CMK (cell line): Measurements from ENCODE around the gene KRT81.
"Not testable (repeated sequence)": the region's sequence is repeated elsewhere in the genome, so short reads cannot be mapped to it uniquely, and the experiment has no call there.

Source experiments
- DNase-seq: peaks from one replicate; pipeline ENCODE4 v3.0.0-alpha.2; 2010; ENCODE audit warnings: low read depth

KRT81 gene

DNA sequence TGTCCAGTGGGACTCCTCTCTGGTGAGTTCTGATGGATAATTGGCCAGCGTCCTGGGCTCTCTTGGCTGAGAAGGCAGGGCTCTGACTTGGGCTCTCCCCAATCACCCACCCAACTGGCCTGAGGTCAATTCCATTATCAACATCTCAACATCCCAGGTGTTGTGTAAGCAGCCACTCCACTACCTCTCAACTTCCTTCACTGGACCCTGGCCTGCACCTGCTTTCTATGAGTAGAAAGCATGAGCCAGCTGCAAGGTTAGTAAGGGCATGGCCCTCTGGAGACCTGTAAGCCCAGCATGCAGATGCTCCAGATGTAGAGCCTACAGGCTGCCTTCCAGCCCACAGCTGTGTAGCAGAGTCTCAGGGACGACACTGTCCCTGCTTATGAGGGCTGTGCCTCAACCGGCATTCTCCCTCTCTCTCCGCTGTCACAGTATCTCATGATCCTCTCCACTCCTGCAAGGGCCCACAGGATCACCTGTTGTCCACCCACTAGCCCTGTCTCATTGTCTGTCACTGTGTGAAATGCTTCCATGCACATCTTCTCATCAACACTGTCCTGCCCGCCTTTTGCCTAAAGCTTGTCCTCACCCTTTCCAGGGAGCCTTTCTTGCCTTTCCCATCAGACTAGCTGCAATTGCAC, 5.4 kb upstream of the KRT81 start:
- DNase-seq: no peak

DNA sequence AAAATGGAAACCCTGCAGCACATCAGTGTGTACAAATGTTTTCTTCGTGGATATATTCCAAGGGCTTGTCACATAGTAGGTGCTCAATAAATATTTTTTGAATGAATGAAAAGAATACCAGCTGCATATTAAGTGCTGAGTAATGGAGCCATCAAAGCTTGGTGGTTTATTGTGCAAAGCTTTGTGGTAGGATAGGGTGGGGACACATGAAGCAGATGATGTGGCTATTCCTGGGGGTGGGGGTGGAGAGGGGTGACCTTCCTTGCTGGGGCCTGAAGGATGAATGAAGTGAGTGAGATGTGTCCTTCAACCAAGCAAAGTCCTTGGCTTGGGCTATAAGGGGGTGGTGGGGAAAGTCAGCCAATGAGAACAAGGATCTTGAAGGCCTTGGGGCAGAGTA, 4.3 kb upstream of the KRT81 start:
- DNase-seq: no peak

DNA sequence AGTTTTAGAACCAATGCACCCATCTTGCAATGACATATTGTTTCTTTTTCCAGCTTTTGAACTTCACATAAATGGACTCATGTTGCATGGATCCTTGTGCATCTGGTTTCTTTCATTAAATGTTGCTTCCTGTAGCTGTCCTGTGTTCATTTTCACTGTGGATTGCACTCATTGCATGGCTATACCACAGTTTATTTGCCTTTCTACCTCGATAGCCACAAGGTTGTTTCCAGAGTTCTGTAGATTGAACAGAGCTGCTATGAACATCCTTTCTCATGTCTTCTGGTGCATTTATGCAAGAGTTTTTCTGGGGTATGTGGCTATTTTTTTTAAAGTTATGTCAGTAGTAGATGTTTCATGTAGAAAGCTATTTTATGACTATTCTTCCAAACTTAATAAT, 3.5 kb upstream of the KRT81 start:
- no peak for DNase-seq

DNA sequence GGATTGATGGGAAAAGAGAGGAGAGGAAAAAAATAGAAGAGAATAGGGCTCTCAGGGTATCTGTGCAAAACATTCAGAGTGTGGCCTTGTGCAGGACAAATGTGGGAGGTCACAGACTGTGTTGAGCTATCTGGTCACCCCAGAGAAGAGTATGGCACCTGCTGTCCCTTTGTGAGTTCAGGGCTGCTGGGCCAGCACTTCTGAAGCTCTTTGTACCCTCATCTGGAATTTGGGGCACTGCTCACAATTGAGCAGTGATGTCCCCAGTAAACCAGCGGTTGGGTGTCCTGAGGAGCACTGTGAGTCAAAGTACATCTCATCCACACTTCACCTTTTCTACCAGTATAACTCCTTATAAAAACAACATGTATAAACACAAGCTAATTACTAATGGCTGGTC, 2.6 kb upstream of the KRT81 start:
- no peak for DNase-seq

DNA sequence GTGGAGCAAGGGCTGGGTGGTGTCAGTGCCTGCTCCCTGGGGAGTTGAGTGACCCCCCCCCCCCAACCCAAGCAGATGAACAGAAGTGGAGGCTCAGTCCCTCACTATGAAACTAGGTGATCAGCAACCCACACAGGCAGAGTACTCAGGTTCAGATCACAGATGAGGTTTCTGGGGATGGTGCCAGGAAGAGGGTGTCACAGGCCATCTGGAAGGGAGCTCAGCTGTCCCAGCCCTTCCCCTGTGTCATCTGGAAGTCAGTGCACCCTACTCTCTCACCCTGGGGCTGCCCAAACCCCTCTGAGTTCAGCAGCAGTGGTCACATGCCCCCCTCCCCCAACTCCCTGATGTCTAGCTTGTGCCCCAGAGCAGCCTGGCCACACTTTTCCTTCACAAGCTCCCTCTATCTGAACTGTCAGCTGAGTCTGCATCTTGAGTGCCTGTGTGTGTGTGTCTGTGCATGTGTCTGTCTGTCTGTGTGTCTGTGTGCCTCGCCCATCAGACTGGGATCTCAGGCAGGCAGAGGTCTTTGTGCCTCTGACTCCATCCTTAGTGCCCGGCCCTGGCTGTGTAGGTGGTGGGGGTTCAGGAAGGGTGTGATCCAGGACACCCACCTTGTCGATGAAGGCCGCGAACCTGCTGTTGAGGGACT, 725 bp downstream of the KRT81 start:
- not testable (repeated sequence) for DNase-seq

DNA sequence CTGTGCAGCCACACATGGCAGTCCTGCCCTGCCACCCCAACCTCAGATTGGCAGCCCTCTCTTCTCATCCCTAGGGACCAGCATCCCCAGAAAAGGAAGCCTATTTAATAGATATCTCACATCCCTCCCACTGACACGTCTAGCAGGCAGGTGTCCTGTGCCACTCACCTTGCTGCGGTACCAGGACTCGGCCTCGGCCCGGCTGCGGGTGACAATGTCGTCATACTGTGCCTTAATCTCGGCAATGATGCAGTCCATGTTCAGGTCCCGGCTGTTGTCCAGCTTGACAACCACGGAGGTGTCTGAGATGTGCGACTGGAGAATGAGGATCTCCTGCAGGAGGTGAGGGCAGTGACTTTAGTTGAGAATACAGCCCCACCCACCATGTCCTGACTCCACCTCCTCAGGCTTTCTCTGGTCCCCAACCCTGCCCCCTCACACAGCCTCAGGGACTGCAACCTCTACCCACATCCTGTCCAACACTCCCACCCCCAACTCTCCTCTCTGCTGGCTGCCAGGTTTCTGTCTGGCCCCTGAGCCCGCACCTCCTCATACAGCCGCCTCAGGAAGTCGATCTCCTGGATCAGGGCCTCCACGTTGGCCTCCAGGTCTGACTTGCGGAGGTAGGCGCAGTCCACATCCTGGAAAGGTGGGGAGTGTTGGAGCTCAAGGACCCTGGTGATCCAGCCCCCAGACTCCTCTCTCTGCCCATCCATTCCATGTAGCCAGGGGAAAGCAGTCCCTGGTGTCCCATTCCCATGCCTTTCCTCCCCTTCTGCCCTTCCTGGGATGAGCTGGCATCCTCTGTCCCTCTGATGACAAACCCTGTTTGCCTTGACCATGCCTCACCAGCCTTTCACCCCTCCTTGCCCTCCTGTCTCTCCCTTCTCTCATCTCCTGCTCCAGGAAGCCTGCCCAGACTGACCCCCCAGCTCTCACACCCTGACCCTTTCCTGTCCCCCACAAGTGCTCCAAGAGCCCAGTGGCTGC, 3.2 kb downstream of the KRT81 start:
- DNase-seq: peak; percentile 8

DNA sequence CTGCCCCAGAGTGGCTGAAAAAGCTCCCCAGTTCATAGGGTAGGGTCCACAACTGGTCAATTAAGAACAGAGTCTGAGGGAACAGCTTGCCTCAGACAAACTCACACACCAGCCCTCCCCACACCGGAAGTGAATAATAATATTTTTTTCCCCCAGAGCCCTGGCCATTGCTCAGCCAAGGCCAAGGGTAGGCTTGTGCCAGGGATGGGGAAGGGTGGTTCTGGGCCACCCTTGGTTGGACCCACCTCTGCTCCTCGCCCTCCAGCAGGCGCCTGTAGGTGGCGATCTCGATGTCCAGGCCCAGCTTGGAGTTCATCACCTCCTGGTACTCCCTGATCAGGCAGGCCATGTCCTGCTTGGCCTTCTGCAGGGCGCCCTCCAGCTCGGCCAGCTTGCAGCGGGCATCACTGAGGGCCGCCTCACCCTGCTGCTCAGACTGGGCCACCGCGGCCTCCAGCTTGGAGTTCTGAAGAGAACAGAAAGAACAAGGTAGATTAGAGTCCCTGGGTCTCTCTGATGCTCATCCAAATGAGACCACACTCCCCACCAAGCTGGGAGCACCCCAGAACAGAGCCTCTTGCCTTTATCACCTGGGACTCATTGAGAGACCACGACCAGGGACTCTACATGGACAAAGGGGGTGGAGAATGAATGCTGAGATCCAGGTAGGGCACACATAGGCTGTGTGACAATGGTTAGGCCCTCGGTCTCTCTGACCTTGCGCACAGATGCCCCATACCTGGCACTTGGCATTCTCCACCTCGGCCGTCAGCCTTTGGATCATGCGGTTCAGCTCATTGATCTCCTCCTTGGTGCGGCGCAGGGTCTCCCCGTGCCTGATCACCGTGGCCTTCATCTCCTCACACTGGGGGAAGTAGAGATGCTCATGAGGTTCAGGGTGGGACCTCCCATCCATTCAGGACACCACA, 4.2 kb downstream of the KRT81 start:
- not testable (repeated sequence) for DNase-seq

DNA sequence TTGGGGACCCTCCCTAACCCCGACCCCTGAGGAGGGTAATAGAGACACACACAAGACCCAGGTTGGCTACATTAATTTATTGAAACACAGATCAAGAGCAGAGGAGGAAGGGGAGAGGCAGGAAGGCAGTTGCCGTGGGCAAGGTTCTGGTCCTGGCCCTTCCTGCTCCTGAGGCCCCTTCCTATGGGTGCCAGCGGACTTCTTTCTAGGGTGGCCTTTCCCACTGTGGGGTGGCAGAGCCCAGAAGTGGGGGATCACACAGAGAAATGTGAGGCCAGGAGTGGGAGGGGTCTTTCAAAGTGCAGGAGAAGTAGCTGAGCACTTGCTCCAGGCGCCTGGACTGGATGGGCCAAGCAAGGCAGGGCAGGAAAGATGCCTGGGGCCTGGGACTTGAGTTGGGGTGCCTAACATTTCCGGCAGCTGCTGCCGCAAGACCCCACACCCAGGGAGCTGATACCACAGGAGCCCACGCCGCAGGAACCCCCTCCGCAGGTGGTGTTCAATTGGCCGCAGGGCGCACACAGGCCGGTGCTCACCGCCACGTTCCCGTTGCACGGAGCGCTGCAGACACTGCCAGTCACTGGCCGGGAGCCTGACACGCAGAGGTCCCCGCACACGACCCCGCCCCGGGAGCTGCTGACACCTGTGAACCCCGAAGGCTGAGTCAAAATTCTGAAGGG, 5.3 kb downstream of the KRT81 start:
- DNase-seq: no peak

DNA sequence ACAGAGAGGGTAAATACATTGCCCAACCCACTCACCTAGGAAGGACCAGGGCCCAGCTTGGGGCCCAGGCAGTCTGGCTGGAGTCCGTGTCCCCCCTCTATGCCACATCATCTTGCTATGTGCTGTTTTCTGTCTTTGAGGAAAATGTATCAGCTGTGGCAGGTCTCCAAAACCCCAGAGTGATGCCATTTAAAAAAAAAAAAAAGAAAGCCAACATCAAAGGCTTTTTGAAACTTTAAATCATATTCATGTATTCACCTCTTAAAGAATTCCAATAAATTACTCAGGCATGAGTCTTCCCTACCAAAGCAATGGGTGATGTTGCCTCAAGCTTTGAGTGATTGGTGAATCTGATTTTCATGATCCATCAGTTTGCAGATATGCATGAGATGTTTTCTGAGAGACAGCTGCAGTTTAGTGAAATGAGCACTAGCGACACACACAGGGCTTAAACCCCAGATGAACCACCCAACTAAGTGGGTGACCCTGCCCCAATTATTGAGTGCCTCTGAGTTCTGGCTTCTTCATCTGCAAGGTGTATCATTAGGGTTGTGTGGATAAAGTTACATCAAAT, 6.1 kb downstream of the KRT81 start:
- no peak for DNase-seq

DNA sequence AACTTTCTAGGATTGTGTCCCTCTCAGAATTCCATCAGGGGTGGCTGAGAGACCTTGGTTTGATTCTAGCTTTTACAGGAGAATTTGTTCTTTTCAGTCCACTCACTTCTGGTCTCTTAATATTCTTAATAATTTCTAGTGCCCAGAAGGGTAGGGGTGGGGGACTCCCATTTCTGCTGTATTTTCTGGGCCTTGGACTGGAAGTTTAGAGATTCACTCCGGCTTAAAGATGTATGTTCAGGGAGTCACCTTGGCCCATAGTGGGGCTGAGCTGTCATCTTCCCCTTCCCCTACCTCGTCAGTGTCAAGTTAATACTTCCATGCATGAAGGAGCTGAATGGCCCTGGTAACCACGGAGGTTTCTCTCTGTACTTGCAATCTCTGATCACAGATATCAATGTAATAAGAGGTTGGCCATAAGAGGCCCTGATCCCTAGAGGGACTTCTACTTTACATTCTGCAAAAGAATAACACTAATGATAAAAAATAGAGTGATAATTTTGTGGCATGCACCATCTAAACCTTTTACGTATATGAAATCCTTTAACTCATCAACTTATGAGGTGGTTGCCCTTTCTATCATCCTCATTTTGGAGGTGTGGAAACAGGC, 6.7 kb downstream of the KRT81 start:
- no peak for DNase-seq

DNA sequence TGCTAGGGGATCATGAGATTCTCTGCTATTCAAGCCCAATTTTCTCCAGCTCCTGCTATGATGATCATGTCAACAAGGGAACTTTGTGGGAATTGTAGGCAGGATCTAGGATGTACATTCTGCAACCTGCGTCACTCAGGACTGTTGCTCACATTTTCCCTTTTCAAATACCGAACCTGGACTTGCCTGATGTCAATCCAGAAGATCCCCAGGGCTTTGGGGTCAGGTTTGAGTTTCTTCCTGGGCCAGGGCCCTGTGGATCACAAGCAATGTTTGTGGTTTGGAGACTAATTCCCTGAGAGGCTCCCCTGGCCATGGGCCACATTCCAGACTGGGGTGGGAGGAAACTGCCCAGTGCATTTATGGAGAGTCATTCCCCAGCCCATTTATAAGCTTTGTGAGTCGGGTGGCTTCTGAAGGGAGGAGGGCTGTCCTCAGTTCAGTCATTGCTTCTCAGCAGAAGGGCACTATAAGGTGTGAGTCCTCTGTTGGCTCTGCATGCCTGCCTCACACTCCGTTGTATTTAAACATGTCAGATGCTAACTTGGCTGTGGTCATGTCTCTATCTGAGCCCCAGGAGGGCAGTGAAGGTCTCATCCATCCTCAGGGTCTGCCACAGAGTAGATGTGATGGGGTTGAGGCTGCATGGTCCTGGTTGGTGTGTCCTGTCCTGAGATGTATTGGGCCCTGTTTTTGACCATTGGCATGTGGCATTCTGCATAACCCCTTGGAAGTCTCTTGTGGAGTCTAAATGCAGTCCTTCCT, 10.4 kb downstream of the KRT81 start:
- no peak for DNase-seq

DNA sequence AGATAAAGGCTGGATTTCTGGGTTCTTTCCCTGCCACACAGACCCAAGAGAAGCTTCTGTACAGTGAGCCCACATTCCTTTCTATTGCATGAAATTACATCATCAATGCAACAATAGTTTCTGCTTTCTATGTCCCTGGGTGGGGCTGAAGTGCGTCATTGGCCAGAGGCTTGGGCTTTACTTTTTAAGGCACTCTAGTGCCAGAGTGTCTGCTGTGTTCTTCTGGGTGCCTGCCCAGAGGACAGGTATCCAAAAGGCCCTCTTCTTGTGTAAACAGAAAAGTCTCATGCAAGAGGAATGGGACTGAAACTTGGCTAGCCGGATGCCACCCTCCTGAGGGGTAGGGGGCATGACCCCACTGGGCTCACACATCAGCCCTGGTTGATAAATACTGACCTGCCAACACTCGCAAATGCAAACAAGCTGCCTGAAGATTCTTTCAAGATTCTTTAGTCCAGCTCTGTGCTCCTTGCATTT, 11.0 kb downstream of the KRT81 start:
- no peak for DNase-seq

DNA sequence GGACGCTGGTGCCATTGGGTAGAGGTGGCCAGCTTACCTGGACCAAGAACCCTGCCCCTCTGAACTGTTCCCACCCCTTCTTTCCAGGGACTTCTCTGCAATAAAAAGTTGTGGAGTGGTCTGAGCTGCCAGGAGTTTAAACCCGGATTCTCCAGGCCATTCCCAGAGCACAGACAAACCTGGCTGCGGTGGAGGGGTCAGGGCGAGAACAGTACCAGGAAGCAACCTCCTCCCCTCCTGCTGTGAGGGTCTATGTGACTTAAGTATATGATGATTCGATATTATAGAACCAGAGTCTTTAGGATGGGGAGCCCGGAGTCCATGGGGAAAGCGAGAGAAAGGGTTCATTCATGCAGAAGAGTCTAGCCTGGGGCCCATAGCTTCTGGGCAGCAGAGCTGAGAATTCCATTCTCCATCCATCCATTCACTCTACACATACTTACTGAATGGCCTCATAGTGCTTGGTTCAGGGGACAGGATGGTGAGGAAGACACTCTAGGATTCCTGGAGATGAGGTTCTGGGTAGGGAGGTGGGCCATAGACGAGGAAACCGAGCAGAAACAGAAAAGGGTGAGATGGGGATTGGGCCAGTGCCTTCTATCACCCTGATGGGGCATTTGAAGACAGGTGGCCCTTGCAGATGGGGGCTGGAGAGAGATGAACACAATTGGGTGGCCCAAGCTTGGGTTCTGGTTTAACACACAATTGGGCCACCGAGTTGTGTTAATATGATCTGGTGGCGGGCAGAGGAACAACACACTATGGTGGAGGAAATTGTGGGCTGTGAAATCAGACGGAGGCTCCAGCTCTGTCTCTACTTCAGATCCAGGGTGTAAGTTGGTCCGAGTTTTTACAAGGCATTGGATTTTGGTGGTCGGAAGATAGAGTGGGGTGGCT, 11.7 kb downstream of the KRT81 start:
- no peak for DNase-seq

DNA sequence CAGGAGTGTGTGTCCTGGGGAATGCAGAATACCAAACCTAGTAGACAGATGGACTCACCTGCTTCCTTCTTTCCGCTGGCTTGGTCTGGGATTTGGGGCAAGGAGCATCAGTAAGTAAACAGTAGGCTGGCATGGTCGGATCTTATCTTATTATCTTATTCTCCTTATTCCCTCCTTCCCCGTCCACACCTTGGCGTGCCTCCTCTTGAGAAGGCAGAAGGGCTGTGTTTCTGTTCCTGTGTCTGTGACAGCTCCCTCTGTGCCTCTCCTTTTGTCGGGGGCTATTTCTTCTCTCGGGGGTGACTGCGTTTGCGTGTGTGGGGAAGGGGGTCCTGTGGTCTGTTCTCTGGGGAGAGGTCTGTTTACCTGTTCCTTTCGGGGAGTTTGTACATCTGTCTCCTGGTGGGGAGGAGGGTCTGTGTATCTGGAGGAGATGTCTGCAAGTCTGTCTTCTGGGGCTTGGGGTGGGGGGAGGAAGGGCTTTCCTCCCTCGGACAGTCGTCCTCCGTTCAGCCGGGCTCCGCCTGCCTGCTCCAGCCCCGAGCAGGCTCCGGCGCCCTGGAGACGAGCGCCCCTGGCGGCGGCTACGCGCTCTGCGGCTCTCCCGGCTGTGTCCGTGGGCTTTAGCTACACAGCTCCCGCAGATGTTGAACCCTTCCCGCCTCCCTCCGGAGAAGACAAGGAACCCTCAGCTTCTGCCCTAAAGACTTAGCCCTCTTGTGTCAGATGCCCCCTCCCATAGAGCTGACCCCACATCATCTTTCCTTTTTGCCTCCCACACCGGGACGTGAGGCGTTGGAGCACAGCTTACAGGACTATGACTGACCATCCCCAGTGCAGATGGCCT, 12.5 kb downstream of the KRT81 start:
- peak; percentile 37 for DNase-seq

DNA sequence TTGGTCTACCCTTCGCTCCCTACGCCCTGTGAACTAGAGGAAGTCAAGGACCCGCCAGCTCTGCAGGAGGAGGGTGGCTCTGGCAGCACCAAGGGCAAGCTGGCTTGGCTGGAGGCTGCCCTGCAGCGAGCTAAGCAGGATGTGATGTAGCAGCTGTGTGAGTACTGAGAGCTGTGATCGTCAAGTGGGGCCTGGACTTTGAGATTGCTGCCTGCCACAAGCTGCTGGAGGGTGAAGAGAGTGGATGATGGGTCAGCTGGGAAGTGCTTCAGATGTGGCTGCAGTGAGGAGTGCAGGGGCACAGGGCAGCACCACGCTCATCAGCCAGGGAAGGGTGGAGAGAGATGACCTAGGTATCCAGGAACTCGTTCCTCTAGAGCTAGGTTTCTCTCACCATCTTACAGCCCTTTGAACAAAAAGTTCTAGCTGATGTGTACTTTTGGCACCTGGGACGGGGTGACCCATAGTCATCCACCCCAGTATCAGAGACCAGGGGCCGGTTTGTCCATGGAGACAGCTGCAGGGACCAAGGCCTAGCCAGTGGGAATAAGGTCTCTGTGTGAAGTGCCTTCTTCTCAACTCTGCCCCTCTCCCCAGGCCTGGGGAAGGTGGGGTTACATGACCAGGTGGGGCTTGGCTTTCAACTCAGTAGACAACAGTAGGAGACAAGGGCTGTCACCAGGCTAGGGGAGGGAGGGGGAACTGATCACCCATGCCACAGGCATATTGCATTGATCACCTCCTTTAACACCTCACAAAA, 13.7 kb downstream of the KRT81 start:
- DNase-seq: no peak

DNA sequence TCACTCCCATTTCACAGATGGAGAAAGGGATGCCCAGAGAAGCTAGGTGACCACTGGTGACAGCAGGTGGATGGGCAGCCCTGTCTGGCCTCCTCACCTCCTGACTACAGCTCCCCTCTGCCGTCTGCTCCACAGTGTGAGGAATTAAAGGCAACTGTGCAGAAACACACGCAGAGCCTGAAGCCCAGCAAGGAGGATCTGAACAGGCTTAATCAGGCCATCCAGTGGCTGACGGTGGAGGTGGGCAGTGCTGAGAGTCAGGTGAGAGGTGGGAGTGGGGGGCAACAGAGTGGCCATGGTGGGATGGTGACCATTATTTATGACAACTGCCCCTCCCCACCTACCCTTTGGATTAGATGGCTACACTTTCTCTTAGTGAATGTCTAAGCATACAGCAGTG, 15.6 kb downstream of the KRT81 start:
- no peak for DNase-seq
